22Rv1 (cell line): ENCODE data around the gene CD58.
A peak's percentile ranks its signal among the peaks of the same experiment; 100 is the strongest.

Experiments
- CTCF ChIP-seq: fragments of 450-650 bp; IDR thresholded peaks from 2 replicates; pipeline ENCODE4 v1.5.1; 2017; ENCODE audit warnings: mild to moderate bottlenecking
- ZFX ChIP-seq: fragments of 450-650 bp; IDR thresholded peaks from 2 replicates; pipeline ENCODE4 v1.6.1; 2017; ENCODE audit warnings: antibody characterized with exemption, borderline replicate concordance

- peak; percentile 87 for TF ChIP-seq CTCF
- TF ChIP-seq ZFX: no peak
These were observed 85.6 kb downstream of the CD58 start for GRCh38 chr1:116485071-116485735.
